CD4-positive, alpha-beta T cell (primary cell): Measurements from ENCODE around the gene KANSL1. TPM values are rescaled to one million over a fixed set of nuclear protein-coding genes. Genes with fewer than 3 reads are reported as not detected.

Source experiments
- ATAC-seq: fragments of 200-7000 bp; cut with Tn5 transposase; one replicate; pipeline ENCODE4 v1.10.0; 2022; ENCODE audit warnings: mild to moderate bottlenecking; ENCODE audit not compliant: poor library complexity
- CTCF ChIA-PET: fragments of 350-600 bp; sonication (Branson Sonifier 250); formaldehyde crosslinking; loops from one replicate; lab custom pipeline; 2021; ENCODE audit warnings: antibody characterized with exemption, inconsistent platforms; lab: Charles Lee
- POLR2A ChIA-PET: fragments of 350-600 bp; sonication (Branson Sonifier 250); formaldehyde crosslinking; loops from one replicate; lab custom pipeline; 2021; ENCODE audit warnings: antibody characterized with exemption, inconsistent platforms; lab: Charles Lee
- DNase-seq, 14 experiments: peaks; one replicate each; pipeline ENCODE4 v3.0.0-alpha.2; 2013 to 2020; ENCODE audit warnings: mixed read lengths in 2 of 14
- H3K27ac ChIP-seq, 2 donors: one replicate each; pipeline versions ENCODE4 v1.5.1 to v1.7.0; 2013; ENCODE audit warnings: low read length in 2 of 2, low read depth in 1 of 2, mild to moderate bottlenecking in 1 of 2
- H3K27me3 ChIP-seq, 2 experiments: 1 replicate in 1 of 2; 2 replicates in 1 of 2; pipeline versions ENCODE4 v1.6.1 to v1.7.0; 2013; ENCODE audit warnings: low read length in 2 of 2, control low read depth in 1 of 2, mild to moderate bottlenecking in 1 of 2, moderate library complexity in 1 of 2; ENCODE audit not compliant: insufficient read depth in 2 of 2, control insufficient read depth in 1 of 2
- H3K36me3 ChIP-seq: one replicate; pipeline ENCODE4 v1.6.1; 2013; ENCODE audit warnings: low read length, control low read depth; ENCODE audit not compliant: insufficient read depth
- H3K4me1 ChIP-seq: one replicate; pipeline ENCODE4 v1.6.1; 2013; ENCODE audit warnings: low read length, control low read depth; ENCODE audit not compliant: insufficient read depth
- H3K4me3 ChIP-seq: one replicate; pipeline ENCODE4 v1.5.1; 2013; ENCODE audit warnings: mild to moderate bottlenecking, low read length, moderate library complexity
- H3K9me3 ChIP-seq, 2 experiments: 1 replicate in 1 of 2; 2 replicates in 1 of 2; pipeline versions ENCODE4 v1.6.1 to v1.7.0; 2013; ENCODE audit warnings: low read length in 2 of 2, mild to moderate bottlenecking in 2 of 2, control low read depth in 1 of 2, moderate library complexity in 1 of 2; ENCODE audit not compliant: control insufficient read depth in 1 of 2, insufficient read depth in 1 of 2
- H3K27ac Mint-ChIP-seq: one replicate; pipeline ENCODE4 v1.8.0; 2020; ENCODE audit warnings: mixed read lengths
- H3K27me3 Mint-ChIP-seq: one replicate; pipeline ENCODE4 v1.8.0; 2021; ENCODE audit warnings: mixed read lengths
- H3K36me3 Mint-ChIP-seq: one replicate; pipeline ENCODE4 v1.8.0; 2021; ENCODE audit warnings: low read depth, mixed read lengths
- H3K4me1 Mint-ChIP-seq: one replicate; pipeline ENCODE4 v1.8.0; 2021; ENCODE audit warnings: low read depth, mixed read lengths
- H3K4me3 Mint-ChIP-seq: one replicate; pipeline ENCODE4 v1.8.0; 2020; ENCODE audit warnings: mild to moderate bottlenecking, mixed read lengths
- H3K9me3 Mint-ChIP-seq: one replicate; pipeline ENCODE4 v1.8.0; 2020; ENCODE audit warnings: mixed read lengths
- intact Hi-C, 2 experiments: fragments of 100-400 bp; cut with DNase I in 1 of 2; cut with micrococcal nuclease in 1 of 2; formaldehyde crosslinking; loops; one replicate each; pipeline versions ENCODE4 v1.15.1 to v1.9.0; 2023 to 2025; cut with DNase I, micrococcal nuclease
- total RNA-seq, 174 experiments: library from RNA in 2 of 174; stranded (reverse) in 2 of 174; gene quantifications; one replicate each; pipeline ENCODE4 v1.2.3 and lab custom pipeline; 2021 to 2026
- TF ChIP-seq, protein P1 (sequence below): fragments of 200-600 bp; IDR thresholded peaks from one replicate; pipeline ENCODE4 v1.8.0; 2022; ENCODE audit warnings: antibody characterized with exemption, mild to moderate bottlenecking

Gene KANSL1
- total RNA-seq, 2 experiments from 2014 or later: 122 to 125 TPM

DNA sequence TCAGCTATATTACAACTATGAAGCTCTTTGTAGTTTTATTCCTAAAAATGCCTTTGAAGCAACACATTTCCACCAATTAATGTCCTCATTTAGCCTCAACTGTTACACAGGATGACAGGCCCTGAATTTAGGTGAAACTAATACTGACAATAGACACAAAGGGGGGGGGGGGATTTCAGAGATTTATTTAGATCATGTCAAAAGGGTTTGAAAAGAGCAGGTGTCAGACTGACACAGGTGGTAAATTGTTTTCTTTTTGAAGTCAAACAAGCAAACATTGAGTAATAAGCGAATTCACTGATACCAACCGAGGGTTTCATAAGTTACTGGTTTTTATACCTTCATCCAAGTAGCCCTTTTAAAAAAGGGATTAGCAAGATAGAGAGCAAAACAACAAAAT is 40.8 kb downstream of the KANSL1 start:
- Mint-ChIP-seq H3K9me3 (no peaks in the 10 kb centered on the region), H3K27me3 (no peaks in the 10 kb centered on the region), H3K4me3 (no peak overlapping the region), H3K4me1 (peaks cover 93% of the 10 kb centered on the region), H3K27ac (peak overlapping the region; percentile 8), H3K36me3 (peaks cover 4% of the 10 kb centered on the region)
- Histone ChIP-seq H3K9me3 (no peaks in the 10 kb centered on the region), H3K27me3 (no peaks in the 10 kb centered on the region), H3K4me3 (no peak overlapping the region), H3K36me3 (no peaks in the 10 kb centered on the region), H3K27ac (no peak overlapping the region), H3K4me1 (peaks cover 52% of the 10 kb centered on the region)
- TF ChIP-seq, protein P1, sequence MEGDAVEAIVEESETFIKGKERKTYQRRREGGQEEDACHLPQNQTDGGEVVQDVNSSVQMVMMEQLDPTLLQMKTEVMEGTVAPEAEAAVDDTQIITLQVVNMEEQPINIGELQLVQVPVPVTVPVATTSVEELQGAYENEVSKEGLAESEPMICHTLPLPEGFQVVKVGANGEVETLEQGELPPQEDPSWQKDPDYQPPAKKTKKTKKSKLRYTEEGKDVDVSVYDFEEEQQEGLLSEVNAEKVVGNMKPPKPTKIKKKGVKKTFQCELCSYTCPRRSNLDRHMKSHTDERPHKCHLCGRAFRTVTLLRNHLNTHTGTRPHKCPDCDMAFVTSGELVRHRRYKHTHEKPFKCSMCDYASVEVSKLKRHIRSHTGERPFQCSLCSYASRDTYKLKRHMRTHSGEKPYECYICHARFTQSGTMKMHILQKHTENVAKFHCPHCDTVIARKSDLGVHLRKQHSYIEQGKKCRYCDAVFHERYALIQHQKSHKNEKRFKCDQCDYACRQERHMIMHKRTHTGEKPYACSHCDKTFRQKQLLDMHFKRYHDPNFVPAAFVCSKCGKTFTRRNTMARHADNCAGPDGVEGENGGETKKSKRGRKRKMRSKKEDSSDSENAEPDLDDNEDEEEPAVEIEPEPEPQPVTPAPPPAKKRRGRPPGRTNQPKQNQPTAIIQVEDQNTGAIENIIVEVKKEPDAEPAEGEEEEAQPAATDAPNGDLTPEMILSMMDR: no peak
- DNase-seq (no peak), ATAC-seq (no peak)
- intact Hi-C loops: loop anchor here in 1 of 2 experiments (2.0 to 5.0 kb wide), 3 partner anchors 14 to 35 kb away; no protein-coding TSS in a partner anchor
- ChIA-PET CTCF (interaction anchor here (0.7 to 1.9 kb wide), 4 partner anchors 19 to 41 kb away, joined by 5 to 6 read pairs (median 6); partner anchors contain the start of gene KANSL1), POLR2A (interaction anchor here (2.4 kb wide), 1 partner anchor 41 kb away, joined by 10 read pairs; the partner anchor contains the start of gene KANSL1)

- Mint-ChIP-seq H3K36me3 (peaks cover 4% of the 10 kb centered on the region), H3K27ac (peak overlapping the region; percentile 8), H3K27me3 (no peaks in the 10 kb centered on the region), H3K4me1 (peaks cover 93% of the 10 kb centered on the region), H3K9me3 (no peaks in the 10 kb centered on the region), H3K4me3 (no peak overlapping the region)
- TF ChIP-seq, protein P1: no peak
- ATAC-seq (no peak), DNase-seq (no peak)
- intact Hi-C loops: loop anchor here in 1 of 2 experiments (2.0 to 5.0 kb wide), 3 partner anchors 13 to 34 kb away; no protein-coding TSS in a partner anchor
- no peak overlapping the region for H3K27ac ChIP-seq
- H3K27me3 ChIP-seq: no peaks in the 10 kb centered on the region
- peaks cover 57% of the 10 kb centered on the region for H3K4me1 ChIP-seq
- CTCF ChIA-PET: interaction anchor here (0.7 to 1.9 kb wide), 6 partner anchors 12 to 41 kb away, joined by 3 to 6 read pairs (median 4); partner anchors contain the start of gene KANSL1
- H3K36me3 ChIP-seq: no peaks in the 10 kb centered on the region
- no peak overlapping the region for H3K4me3 ChIP-seq
- H3K9me3 ChIP-seq: no peaks in the 10 kb centered on the region
- POLR2A ChIA-PET: interaction anchor here (0.7 kb wide), 1 partner anchor 20 kb away, joined by 4 read pairs; no protein-coding TSS in a partner anchor
Observed at GRCh38 chr17:46151762-46152161, 41.5 kb downstream of the KANSL1 start.

DNA sequence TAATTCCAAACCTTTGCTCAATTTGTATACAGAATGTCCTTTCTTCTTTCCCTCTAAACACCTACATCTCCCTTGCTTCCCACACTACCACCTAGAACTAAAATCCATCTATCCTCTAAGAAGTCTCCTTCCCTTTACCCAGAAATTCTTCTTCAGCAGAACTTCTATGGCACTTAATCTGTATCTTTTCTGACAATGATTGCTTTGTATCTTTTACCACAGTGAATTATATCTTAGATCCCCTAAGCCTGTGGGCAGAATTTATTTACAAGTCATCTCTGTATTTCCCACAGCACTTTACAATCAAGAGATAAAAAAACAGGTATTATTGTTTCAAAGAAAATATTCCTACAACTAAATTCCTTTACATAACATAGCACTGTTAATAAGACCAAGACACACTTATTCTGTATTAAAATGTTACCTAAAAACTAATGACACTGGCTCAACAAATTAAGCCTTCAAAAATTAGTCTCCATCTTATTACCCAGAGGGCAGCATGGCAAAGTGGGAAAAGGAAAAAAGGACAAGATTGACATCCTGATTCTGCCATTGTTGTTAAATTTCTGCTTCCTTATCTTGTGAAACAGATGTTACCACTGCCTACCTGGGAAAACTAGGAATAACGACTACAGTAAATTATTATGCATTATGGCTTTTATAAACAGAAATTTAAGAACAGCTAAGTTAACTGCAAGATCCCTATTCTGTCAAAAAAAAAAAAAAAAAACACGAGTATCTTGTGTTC is 42.8 kb downstream of the KANSL1 start:
- no peaks in the 10 kb centered on the region for H3K27me3 Mint-ChIP-seq
- no peaks in the 10 kb centered on the region for H3K36me3 ChIP-seq
- ATAC-seq (no peak), DNase-seq (no peak)
- H3K27ac Mint-ChIP-seq: peak overlapping the region; percentile 8
- peaks cover 57% of the 10 kb centered on the region for H3K4me1 ChIP-seq
- no peaks in the 10 kb centered on the region for H3K27me3 ChIP-seq
- peaks cover 89% of the 10 kb centered on the region for H3K4me1 Mint-ChIP-seq
- ChIA-PET CTCF (interaction anchor here (1.1 to 1.9 kb wide), 2 partner anchors 16 to 43 kb away, joined by 3 to 6 read pairs; partner anchors contain the start of gene KANSL1), POLR2A (no interaction called here)
- peaks cover 11% of the 10 kb centered on the region for H3K36me3 Mint-ChIP-seq
- no peaks in the 10 kb centered on the region for H3K9me3 Mint-ChIP-seq
- no peaks in the 10 kb centered on the region for H3K9me3 ChIP-seq
- H3K4me3 Mint-ChIP-seq: peak overlapping the region; percentile 5
- TF ChIP-seq, protein P1: no peak
- no peak overlapping the region for H3K4me3 ChIP-seq
- intact Hi-C loops: loop anchor here in 1 of 2 experiments (5.0 kb wide), 1 partner anchor 33 kb away; no protein-coding TSS in a partner anchor
- no peak overlapping the region for H3K27ac ChIP-seq
